Calu3 (cell line): ENCODE results near the gene TSPAN11. TPM values are rescaled to one million over a fixed set of nuclear protein-coding genes. Genes with fewer than 3 reads are reported as not detected.

ENCODE experiments used
- BruUV-seq: library from RNA; stranded (reverse); fragments of 400-500 nt; replicated peaks from 2 replicates; lab custom pipeline; 2021; lab: Mats Ljungman, UMichigan
- CTCF ChIA-PET: fragments of 300-600 bp; sonication (Branson Sonifier 250); formaldehyde crosslinking; loops from one replicate; lab custom pipeline; 2022; ENCODE audit warnings: antibody characterized with exemption; lab: Charles Lee
- DNase-seq: peaks from one replicate; pipeline ENCODE4 v3.0.0; 2022
- H3K27ac Mint-ChIP-seq: one replicate; pipeline ENCODE4 v1.8.0; 2022; ENCODE audit warnings: mixed read lengths; ENCODE audit not compliant: unreplicated experiment
- H3K27me3 Mint-ChIP-seq: one replicate; pipeline ENCODE4 v1.8.0; 2022; ENCODE audit warnings: mixed read lengths; ENCODE audit not compliant: unreplicated experiment
- H3K36me3 Mint-ChIP-seq: one replicate; pipeline ENCODE4 v1.8.0; 2022; ENCODE audit warnings: mild to moderate bottlenecking, moderate library complexity, mixed read lengths; ENCODE audit not compliant: insufficient read depth, unreplicated experiment
- H3K4me1 Mint-ChIP-seq: one replicate; pipeline ENCODE4 v1.8.0; 2022; ENCODE audit warnings: mild to moderate bottlenecking, low read depth, mixed read lengths; ENCODE audit not compliant: unreplicated experiment
- H3K4me3 Mint-ChIP-seq: one replicate; pipeline ENCODE4 v1.8.0; 2022; ENCODE audit warnings: mild to moderate bottlenecking, low read depth, moderate library complexity, mixed read lengths; ENCODE audit not compliant: unreplicated experiment
- H3K9me3 Mint-ChIP-seq: one replicate; pipeline ENCODE4 v1.8.0; 2022; ENCODE audit warnings: low read depth, mixed read lengths; ENCODE audit not compliant: unreplicated experiment
- CTCF ChIP-seq: fragments of 200-600 bp; IDR thresholded peaks from one replicate; pipeline ENCODE4 v1.8.0; 2022; ENCODE audit warnings: antibody characterized with exemption; ENCODE audit not compliant: unreplicated experiment
- intact Hi-C: fragments of 100-400 bp; cut with micrococcal nuclease; formaldehyde crosslinking; loops from one replicate; pipeline ENCODE4 v1.10.0; 2022; ENCODE audit not compliant: unreplicated experiment
- total RNA-seq: library from RNA; stranded (reverse); gene quantifications from 2 replicates; pipeline ENCODE4 v1.2.3, GENCODE V29; 2022

Gene TSPAN11
- total RNA-seq, 1 experiment from 2014 or later: not detected

- CTCF ChIA-PET: interaction anchor here (0.7 kb wide), 2 partner anchors 114 to 156 kb away, joined by 3 to 7 read pairs; no protein-coding TSS in a partner anchor
- Mint-ChIP-seq H3K4me1 (no peaks in the 10 kb centered on the region), H3K36me3 (no peaks in the 10 kb centered on the region), H3K27me3 (peaks cover 100% of the 10 kb centered on the region), H3K27ac (no peak overlapping the region), H3K9me3 (no peaks in the 10 kb centered on the region), H3K4me3 (no peak overlapping the region)
- BruUV-seq: no TSS peak
- no peak for DNase-seq
- TF ChIP-seq CTCF: peak; percentile 20
- intact Hi-C loops: no loop called here
These were observed 38.5 kb downstream of the TSPAN11 start for GRCh38 chr12:30964896-30965612.

GRCh38 chr12:30965613-30965985 lies 39.1 kb downstream of the TSPAN11 start:
- peak; percentile 50 for DNase-seq
- CTCF ChIA-PET: interaction anchor here (0.7 kb wide), 3 partner anchors 109 to 157 kb away, joined by 3 to 7 read pairs (median 3); no protein-coding TSS in a partner anchor
- no peak overlapping the region for H3K4me3 Mint-ChIP-seq

GRCh38 chr12:30967026-30967425 lies 40.5 kb downstream of the TSPAN11 start:
- BruUV-seq: no TSS peak
- Mint-ChIP-seq H3K9me3 (no peaks in the 10 kb centered on the region), H3K4me1 (peaks cover 9% of the 10 kb centered on the region), H3K27ac (no peak overlapping the region), H3K27me3 (peaks cover 97% of the 10 kb centered on the region), H3K36me3 (no peaks in the 10 kb centered on the region), H3K4me3 (no peak overlapping the region)
- DNase-seq: no peak
- TF ChIP-seq CTCF: no peak
- intact Hi-C loops: no loop called here
- CTCF ChIA-PET: interaction anchor here (0.7 kb wide), 1 partner anchor 119 kb away, joined by 3 read pairs; no protein-coding TSS in a partner anchor

More at GRCh38 chr12:30965613-30965985, 39.1 kb downstream of the TSPAN11 start:
- no TSS peak for BruUV-seq
- Mint-ChIP-seq H3K36me3 (no peaks in the 10 kb centered on the region), H3K9me3 (no peaks in the 10 kb centered on the region), H3K4me1 (peaks cover 4% of the 10 kb centered on the region), H3K27ac (no peak overlapping the region), H3K27me3 (peaks cover 100% of the 10 kb centered on the region)
- TF ChIP-seq CTCF: no peak
- intact Hi-C loops: no loop called here

GRCh38 chr12:30968211-30968610 lies 41.7 kb downstream of the TSPAN11 start:
- no peak for TF ChIP-seq CTCF
- no peak for DNase-seq
- no peak overlapping the region for H3K4me3 Mint-ChIP-seq
- H3K9me3 Mint-ChIP-seq: no peaks in the 10 kb centered on the region
- no TSS peak for BruUV-seq
- H3K4me1 Mint-ChIP-seq: peaks cover 9% of the 10 kb centered on the region
- CTCF ChIA-PET: no interaction called here
- H3K36me3 Mint-ChIP-seq: no peaks in the 10 kb centered on the region
- H3K27me3 Mint-ChIP-seq: peaks cover 97% of the 10 kb centered on the region
- H3K27ac Mint-ChIP-seq: no peak overlapping the region
- intact Hi-C loops: no loop called here
